GM13977 (cell line): ENCODE data around the gene DHRSX.
"Not testable (repeated sequence)": the region's sequence is repeated elsewhere in the genome, so short reads cannot be mapped to it uniquely, and the experiment has no call there.

Experiments used
- DNase-seq: peaks from one replicate; pipeline ENCODE4 v3.0.0; 2012; ENCODE audit warnings: low spot score
- in situ Hi-C: fragments of 300-500 bp; cut with MboI; formaldehyde crosslinking; loops from one replicate; pipeline ENCODE4 v1.12.0; 2022; ENCODE audit warnings: low sequenced_read_pairs, low pct_unique_long_range_greater_than_20kb, mixed read lengths, inconsistent platforms; ENCODE audit not compliant: unreplicated experiment
- TF ChIP-seq, protein P1 (sequence below): IDR thresholded peaks from 2 replicates; pipeline ENCODE4 v1.5.1; 2012; ENCODE audit warnings: mild to moderate bottlenecking, control low read depth; ENCODE audit not compliant: insufficient read depth; ENCODE audit errors: extremely low read depth, missing control alignments

DHRSX gene

DNA sequence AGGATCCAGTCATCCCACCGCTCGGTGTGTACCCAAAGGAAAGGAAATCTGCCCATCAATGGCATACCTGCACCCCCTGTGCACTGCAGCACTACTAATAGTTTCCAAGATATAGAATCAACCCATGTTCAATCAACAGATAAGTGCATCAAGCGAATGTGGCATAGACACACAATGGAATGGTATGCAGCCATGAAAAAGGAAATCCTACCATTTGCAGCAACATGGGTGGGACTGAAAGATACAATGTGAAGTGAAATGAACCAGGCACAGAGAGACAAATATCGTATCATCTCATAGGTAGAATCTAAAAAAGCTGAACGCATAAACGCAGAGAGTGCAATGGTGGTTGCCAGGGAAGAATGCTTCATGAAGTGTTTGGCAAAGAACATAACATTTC lies 42.5 kb downstream of the DHRSX start:
- in situ Hi-C loops, result no loop called here
- no peak for DNase-seq

DNA sequence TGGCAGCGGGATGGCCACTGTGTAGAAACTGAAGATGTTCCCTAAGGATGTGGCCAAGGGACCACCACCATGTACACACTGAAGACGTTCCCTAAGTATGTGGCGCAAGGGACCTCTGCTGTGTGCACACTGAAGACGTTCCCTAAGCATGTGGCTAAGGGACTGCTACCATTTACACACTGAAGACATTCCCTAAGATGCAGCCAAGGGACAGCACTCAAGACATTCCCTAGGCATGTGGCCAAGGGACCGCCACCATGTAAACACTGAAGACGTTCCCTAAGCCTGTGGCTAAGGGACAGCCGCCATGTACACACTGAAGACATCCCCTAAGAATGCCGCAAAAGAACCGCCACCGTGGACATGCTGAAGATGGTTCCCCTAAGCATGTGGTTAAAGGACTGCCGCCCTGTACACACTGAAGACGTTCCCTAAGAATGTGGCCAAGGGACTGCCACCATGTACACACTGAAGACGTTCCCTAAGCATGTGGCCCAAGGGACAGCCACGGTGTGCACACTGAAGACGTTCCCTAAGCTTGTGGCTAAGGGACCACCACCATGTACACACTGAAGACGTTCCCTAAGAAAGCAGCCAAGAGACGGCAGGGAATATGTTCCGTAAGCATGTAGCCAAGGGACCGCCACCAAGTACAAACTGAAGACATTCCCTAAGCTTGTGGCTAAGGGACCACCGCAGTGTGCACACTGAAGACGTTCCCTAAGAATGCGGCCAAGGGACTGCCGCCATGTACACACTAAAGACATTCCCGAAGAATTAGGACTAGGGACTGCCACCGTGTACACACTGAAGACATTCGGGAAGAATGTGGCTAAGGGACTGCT lies 43.3 kb downstream of the DHRSX start:
- no peak for DNase-seq
- in situ Hi-C loops, result no loop called here
- TF ChIP-seq, protein P1, sequence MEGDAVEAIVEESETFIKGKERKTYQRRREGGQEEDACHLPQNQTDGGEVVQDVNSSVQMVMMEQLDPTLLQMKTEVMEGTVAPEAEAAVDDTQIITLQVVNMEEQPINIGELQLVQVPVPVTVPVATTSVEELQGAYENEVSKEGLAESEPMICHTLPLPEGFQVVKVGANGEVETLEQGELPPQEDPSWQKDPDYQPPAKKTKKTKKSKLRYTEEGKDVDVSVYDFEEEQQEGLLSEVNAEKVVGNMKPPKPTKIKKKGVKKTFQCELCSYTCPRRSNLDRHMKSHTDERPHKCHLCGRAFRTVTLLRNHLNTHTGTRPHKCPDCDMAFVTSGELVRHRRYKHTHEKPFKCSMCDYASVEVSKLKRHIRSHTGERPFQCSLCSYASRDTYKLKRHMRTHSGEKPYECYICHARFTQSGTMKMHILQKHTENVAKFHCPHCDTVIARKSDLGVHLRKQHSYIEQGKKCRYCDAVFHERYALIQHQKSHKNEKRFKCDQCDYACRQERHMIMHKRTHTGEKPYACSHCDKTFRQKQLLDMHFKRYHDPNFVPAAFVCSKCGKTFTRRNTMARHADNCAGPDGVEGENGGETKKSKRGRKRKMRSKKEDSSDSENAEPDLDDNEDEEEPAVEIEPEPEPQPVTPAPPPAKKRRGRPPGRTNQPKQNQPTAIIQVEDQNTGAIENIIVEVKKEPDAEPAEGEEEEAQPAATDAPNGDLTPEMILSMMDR, result no peak

More for the DNA sequence above, 42.5 kb downstream of the DHRSX start:
- TF ChIP-seq, protein P1, result no peak

DNA sequence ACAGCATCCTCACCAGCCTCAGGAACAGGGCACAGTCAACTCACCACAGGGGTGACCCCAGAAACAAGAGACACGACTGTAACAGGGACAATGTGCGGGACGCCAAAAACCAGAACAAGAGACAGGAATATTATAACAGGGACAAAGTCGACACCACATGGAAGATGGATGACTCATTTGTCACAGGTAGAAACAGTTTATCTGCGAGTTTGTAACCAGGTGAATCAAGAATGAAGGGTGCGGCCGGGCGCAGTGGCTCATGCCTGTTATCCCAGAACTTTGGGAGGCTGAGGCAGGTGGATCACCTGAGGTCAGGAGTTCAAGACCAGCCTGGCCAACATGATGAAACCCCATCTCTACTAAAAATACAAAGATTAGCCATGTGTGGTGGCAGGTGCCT lies 44.7 kb downstream of the DHRSX start:
- in situ Hi-C loops, DNase-seq: not testable (repeated sequence)

DNA sequence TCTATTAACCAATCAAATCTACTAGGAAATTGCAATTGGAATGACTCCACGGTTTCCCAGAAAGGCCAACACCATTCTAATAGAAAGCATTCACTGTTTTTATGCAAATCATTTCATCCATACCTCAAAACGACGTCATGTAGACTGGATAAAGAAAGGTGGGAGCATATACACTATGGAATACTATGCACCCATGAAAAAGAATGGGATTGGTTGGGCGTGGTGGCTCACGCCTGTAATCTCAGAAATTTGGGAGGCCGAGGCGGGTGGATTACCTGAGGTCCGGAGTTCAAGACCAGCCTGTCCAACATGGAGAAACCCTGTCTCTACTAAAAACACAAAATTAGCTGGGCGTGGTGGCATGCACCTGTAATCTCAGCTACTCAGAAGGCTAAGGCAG lies 46.2 kb downstream of the DHRSX start:
- in situ Hi-C loops, DNase-seq: not testable (repeated sequence)

DNA sequence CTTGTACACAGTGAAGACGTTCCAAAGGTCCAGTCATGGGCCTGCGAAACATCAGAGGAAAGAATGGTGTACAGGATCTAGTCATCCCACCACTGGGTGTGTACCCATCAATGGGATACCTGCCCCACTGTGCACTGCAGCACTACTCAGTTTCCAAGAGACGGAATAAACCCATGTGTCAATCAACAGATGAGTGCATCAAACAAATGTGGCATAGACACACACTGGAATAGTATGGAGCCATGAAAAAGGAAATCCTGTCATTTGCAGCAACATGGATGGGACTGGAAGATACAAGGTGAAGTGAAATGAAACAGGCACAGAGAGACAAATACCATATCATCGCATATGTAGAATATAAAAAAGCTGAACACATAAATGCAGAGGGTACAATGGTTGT lies 48.0 kb downstream of the DHRSX start:
- TF ChIP-seq, protein P1, result no peak
- in situ Hi-C loops, result no loop called here
- DNase-seq, result no peak

DNA sequence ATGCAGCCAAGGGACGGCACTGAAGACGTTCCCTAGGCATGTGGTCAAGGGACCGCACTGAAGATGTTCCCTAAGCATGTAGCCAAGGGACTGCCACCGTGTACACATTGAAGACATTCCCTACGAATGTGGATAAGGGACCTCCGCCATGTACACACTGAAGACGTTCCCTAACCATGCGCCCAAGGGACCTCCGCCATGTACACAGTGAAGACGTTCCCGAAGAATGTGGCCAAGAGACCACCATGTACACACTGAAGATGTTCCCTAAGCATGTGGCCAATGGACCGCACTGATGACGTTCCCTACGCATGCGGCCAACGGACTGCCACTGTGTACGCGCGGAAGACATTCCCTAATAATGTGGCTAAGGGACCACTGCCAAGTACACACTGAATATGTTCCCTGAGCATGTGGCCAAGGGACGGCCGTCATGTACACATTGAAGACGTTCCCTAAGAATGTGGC lies 48.4 kb downstream of the DHRSX start:
- in situ Hi-C loops, result no loop called here
- no peak for DNase-seq
- TF ChIP-seq, protein P1, result no peak

DNA sequence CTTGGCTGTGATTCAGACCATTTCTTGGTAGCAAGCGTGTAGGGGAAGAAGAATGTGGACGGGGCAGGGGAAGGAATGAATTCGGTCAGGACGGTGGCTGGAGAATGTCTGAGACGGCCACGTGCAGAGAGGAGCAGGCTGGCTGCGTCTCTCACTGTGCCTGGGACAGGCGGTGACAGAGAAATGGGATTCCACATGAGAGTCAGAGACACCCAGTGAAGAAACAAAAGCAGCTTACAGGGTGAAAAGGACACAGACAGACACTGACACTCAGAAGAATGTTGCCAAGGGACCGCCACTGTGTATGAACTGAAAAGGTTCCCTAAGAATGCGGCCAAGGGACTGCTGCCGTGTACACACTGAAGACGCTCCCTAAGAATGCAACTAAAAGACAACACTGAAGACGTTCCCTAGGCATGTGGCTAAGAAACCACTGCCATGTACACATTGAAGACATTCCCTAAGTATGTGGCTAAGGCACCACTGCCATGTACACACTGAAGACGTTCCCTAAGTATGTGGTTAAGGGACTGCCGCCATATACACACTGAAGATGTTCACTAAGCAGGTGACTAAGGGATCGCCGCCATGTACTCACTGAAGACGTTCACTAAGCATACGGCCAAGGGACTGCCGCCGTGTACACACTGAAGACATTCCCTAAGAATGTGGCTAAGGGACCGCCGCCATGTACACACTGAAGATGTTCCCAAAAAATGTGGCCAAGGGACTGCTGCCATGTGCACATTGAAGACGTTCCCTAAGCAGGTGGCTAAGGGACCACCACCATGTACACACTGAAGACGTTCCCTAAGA lies 49.1 kb downstream of the DHRSX start:
- no peak for DNase-seq
- in situ Hi-C loops, result no loop called here
- TF ChIP-seq, protein P1, result no peak
